Measurements from ENCODE around the gene ZNF197.
A peak's percentile ranks its signal among the peaks of the same experiment; 100 is the strongest.
"Not testable (repeated sequence)": the region's sequence is repeated elsewhere in the genome, so short reads cannot be mapped to it uniquely, and the experiment has no call there.

ZNF197 gene

GRCh38 chr3:44624749-44625480 lies at the start of gene ZNF197:
Gene ZNF197 (plus strand): TSS chr3:44625036. CDS start chr3:44629155, 4,119 bp downstream.
- DNase-seq (ENCODE audit: low spot score), result peak; percentile 67

GRCh38 chr3:44576613-44577012 lies 48.2 kb upstream of the ZNF197 start:
- no peak for DNase-seq (ENCODE audit: low spot score)

- not testable (repeated sequence) for DNase-seq (ENCODE audit: low spot score)
Measured at GRCh38 chr3:44577354-44577952, 47.4 kb upstream of the ZNF197 start.

GRCh38 chr3:44578316-44578715 lies 46.5 kb upstream of the ZNF197 start:
- not testable (repeated sequence) for DNase-seq (ENCODE audit: low spot score)

GRCh38 chr3:44578924-44579515 lies 45.8 kb upstream of the ZNF197 start:
- not testable (repeated sequence) for DNase-seq (ENCODE audit: low spot score)

- not testable (repeated sequence) for DNase-seq (ENCODE audit: low spot score)
Measured at GRCh38 chr3:44579749-44580148, 45.1 kb upstream of the ZNF197 start.

- DNase-seq (ENCODE audit: low spot score), result not testable (repeated sequence)
Measured at GRCh38 chr3:44580971-44581370, 43.9 kb upstream of the ZNF197 start.

GRCh38 chr3:44584646-44585501 lies 40.0 kb upstream of the ZNF197 start, which contains the start of gene ZNF660:
Gene ZNF660 (plus strand): TSS chr3:44584964. CDS start chr3:44594194, 9,230 bp downstream.
- DNase-seq (ENCODE audit: low spot score), result no peak

- no peak for DNase-seq (ENCODE audit: low spot score)
Measured at GRCh38 chr3:44596621-44597020, 28.2 kb upstream of the ZNF197 start.

- no peak for DNase-seq (ENCODE audit: low spot score)
Measured at GRCh38 chr3:44601749-44602148, 23.1 kb upstream of the ZNF197 start.

GRCh38 chr3:44612678-44613077 lies 12.2 kb upstream of the ZNF197 start:
- DNase-seq (ENCODE audit: low spot score), result no peak

- no peak for DNase-seq (ENCODE audit: low spot score)
Measured at GRCh38 chr3:44628716-44629115, 3.9 kb downstream of the ZNF197 start.

GRCh38 chr3:44632193-44632592 lies 7.4 kb downstream of the ZNF197 start:
- no peak for DNase-seq (ENCODE audit: low spot score)

GRCh38 chr3:44642337-44642736 lies 17.5 kb downstream of the ZNF197 start:
- DNase-seq (ENCODE audit: low spot score), result no peak

- no peak for DNase-seq (ENCODE audit: low spot score)
Measured at GRCh38 chr3:44643024-44643423, 18.2 kb downstream of the ZNF197 start.

- DNase-seq (ENCODE audit: low spot score), result no peak
Measured at GRCh38 chr3:44647771-44648170, 22.9 kb downstream of the ZNF197 start.

- DNase-seq (ENCODE audit: low spot score), result peak; percentile 37
Measured at GRCh38 chr3:44648564-44649229, 23.9 kb downstream of the ZNF197 start, which contains the start of gene ZNF35. Gene ZNF35 (plus strand): TSS chr3:44648732. CDS start chr3:44651068, 2,336 bp downstream.

GRCh38 chr3:44649709-44650108 lies 24.9 kb downstream of the ZNF197 start:
- DNase-seq (ENCODE audit: low spot score), result no peak

GRCh38 chr3:44654039-44654438 lies 29.2 kb downstream of the ZNF197 start:
- DNase-seq (ENCODE audit: low spot score), result no peak

- no peak for DNase-seq (ENCODE audit: low spot score)
Measured at GRCh38 chr3:44659015-44659414, 34.2 kb downstream of the ZNF197 start.

GRCh38 chr3:44659434-44659833 lies 34.6 kb downstream of the ZNF197 start:
- no peak for DNase-seq (ENCODE audit: low spot score)

Measured in CD4-positive, alpha-beta T cell treated with Interleukin-15 for 4 hours (primary cell).